K562 (cell line): ENCODE measurements around the gene EIF4E1B. TPM values are rescaled to one million over a fixed set of nuclear protein-coding genes. Genes with fewer than 3 reads are reported as not detected.

Experiments
- ATAC-seq: fragments of 200-7000 bp; cut with Tn5 transposase; 3 replicates; pipeline ENCODE4 v1.9.1; 2020; ENCODE audit warnings: moderate library complexity
- BruUV-seq: library from RNA; stranded (reverse); fragments of 400-500 nt; replicated peaks from 2 replicates; lab custom pipeline; 2021; lab: Mats Ljungman, UMichigan
- CTCF ChIA-PET: fragments of 300-600 bp; formaldehyde crosslinking; extraction: SDS; loops from one replicate; lab custom pipeline; 2021; ENCODE audit warnings: low intra/inter-chr PET ratio; lab: Yijun Ruan, JAX
- POLR2A ChIA-PET: fragments of 300-600, 350-650 bp; sonication (Branson Sonifier 250); formaldehyde crosslinking; extraction: SDS; loops from one replicate; lab custom pipeline; 2021; ENCODE audit warnings: antibody characterized with exemption, inconsistent platforms; lab: Yijun Ruan, JAX
- DNase-seq, 4 experiments: peaks; one replicate each; pipeline versions ENCODE4 v3.0.0 to v3.0.0-alpha.2; 2011 to 2018; ENCODE audit warnings: low spot score in 3 of 4, mixed read lengths in 3 of 4; ENCODE audit errors: extremely low read depth in 1 of 4
- FAIRE-seq: peaks from 2 replicates; lab custom pipeline; 2011; peaks lifted over from hg19 to GRCh38; lab: Jason Lieb, UNC
- H2AFZ ChIP-seq: 2 replicates; pipeline ENCODE4 v1.6.0; 2011; ENCODE audit warnings: low read depth, low read length, control low read depth, inconsistent platforms
- H3K27ac ChIP-seq: fragments of 200-600 bp; 3 replicates; pipeline ENCODE4 v1.8.0; 2011; ENCODE audit warnings: low read depth, mild to moderate bottlenecking, control low read depth, inconsistent platforms, low read length, moderate library complexity, mixed read lengths; ENCODE audit errors: extremely low read depth
- H3K27me3 ChIP-seq, 2 experiments: fragments of 300-600 bp in 1 of 2; 2 replicates in 1 of 2; 3 replicates in 1 of 2; pipeline versions ENCODE4 v1.6.0 to v1.8.0; 2011; ENCODE audit warnings: inconsistent platforms in 2 of 2, low read length in 2 of 2, mild to moderate bottlenecking in 1 of 2, mixed read lengths in 1 of 2, moderate library complexity in 1 of 2; ENCODE audit not compliant: control insufficient read depth in 2 of 2, insufficient read depth in 2 of 2
- H3K36me3 ChIP-seq: fragments of 300-600 bp; 3 replicates; pipeline ENCODE4 v1.8.0; 2011; ENCODE audit warnings: mild to moderate bottlenecking, low read length, inconsistent platforms; ENCODE audit not compliant: control insufficient read depth, insufficient read depth
- H3K4me1 ChIP-seq, 2 experiments: fragments of 200-600 bp in 1 of 2; replicated peaks in 1 of 2; 2 replicates in 1 of 2; 3 replicates in 1 of 2; pipeline versions ENCODE4 v1.5.1 to v1.8.0; 2011; ENCODE audit warnings: inconsistent platforms in 2 of 2, low read length in 2 of 2, mild to moderate bottlenecking in 1 of 2, mixed read lengths in 1 of 2, moderate library complexity in 1 of 2; ENCODE audit not compliant: control insufficient read depth in 2 of 2, insufficient read depth in 2 of 2
- H3K4me2 ChIP-seq: 2 replicates; pipeline ENCODE4 v1.6.1; 2011; ENCODE audit warnings: low read length, control low read depth, inconsistent platforms, mixed read lengths; ENCODE audit not compliant: insufficient read depth
- H3K4me3 ChIP-seq: fragments of 200-600 bp; sonication (generic), shearing (Covaris generic); 2 replicates; pipeline ENCODE4 v1.5.1; 2016; ENCODE audit warnings: control low read depth, inconsistent platforms
- H3K79me2 ChIP-seq: fragments of 200-600 bp; 3 replicates; pipeline ENCODE4 v1.8.0; 2011; ENCODE audit warnings: low read length, inconsistent platforms; ENCODE audit not compliant: control insufficient read depth, insufficient read depth
- H3K9ac ChIP-seq, 2 experiments: 2 replicates each; pipeline versions ENCODE4 v1.6.0 to v1.6.1; 2011; ENCODE audit warnings: low read depth in 2 of 2, low read length in 2 of 2, control low read depth in 1 of 2, inconsistent platforms in 1 of 2, mild to moderate bottlenecking in 1 of 2, mixed read lengths in 1 of 2; ENCODE audit not compliant: insufficient read depth in 1 of 2
- H3K9me1 ChIP-seq: one replicate; pipeline ENCODE4 v1.6.0; 2011; ENCODE audit warnings: inconsistent platforms, mild to moderate bottlenecking, low read length, moderate library complexity; ENCODE audit not compliant: control insufficient read depth, insufficient read depth
- H3K9me3 ChIP-seq: replicated peaks from 2 replicates; pipeline ENCODE4 v1.5.1; 2011; ENCODE audit warnings: low read depth, low read length, inconsistent platforms; ENCODE audit not compliant: control insufficient read depth, insufficient read depth
- H4K20me1 ChIP-seq: replicated peaks from 2 replicates; pipeline ENCODE4 v1.6.1; 2011; ENCODE audit warnings: low read length, inconsistent platforms, mixed read lengths; ENCODE audit not compliant: control insufficient read depth, insufficient read depth
- MAZ ChIP-seq, 2 experiments: fragments of 450-650 bp in 1 of 2; sonication (generic) in 1 of 2; formaldehyde crosslinking; IDR thresholded peaks in 1 of 2; conservative IDR thresholded peaks in 1 of 2; 2 replicates each; pipeline versions ENCODE4 v1.4.0 to v1.5.0; 2020; ENCODE audit warnings: mild to moderate bottlenecking in 1 of 2, missing genetic modification reagents in 1 of 2
- PHF8 ChIP-seq: fragments of 200-600 bp; sonication (generic); IDR thresholded peaks from 2 replicates; pipeline ENCODE4 v1.6.1; 2012; ENCODE audit warnings: mixed run types, mild to moderate bottlenecking, inconsistent platforms, low read length, moderate library complexity, borderline replicate concordance
- SNIP1 ChIP-seq: fragments of 450-650 bp; IDR thresholded peaks from 2 replicates; pipeline ENCODE4 v1.7.1; 2017; ENCODE audit warnings: low read depth, mild to moderate bottlenecking
- ZNF143 ChIP-seq: sonication (generic); formaldehyde crosslinking; IDR thresholded peaks from 2 replicates; pipeline ENCODE4 v1.9.0; 2022; ENCODE audit warnings: mild to moderate bottlenecking, missing genetic modification reagents
- WGBS: fragments of 100-300 bp; shearing (Covaris generic); methylation state at CpG from one replicate; pipeline ENCODE4 v1.1.6; 2016; ENCODE audit warnings: low coverage, mixed read lengths; ENCODE audit not compliant: insufficient coverage; ENCODE audit errors: missing lambda C conversion rate; 5-methylcytosine and 5-hydroxymethylcytosine counted together
- in situ Hi-C: fragments of 300-500 bp; cut with MboI; formaldehyde crosslinking; loops from 4 replicates; pipeline ENCODE4 v1.15.0; 2018; ENCODE audit warnings: inconsistent platforms, mixed read lengths
- intact Hi-C: fragments of 100-400 bp; cut with micrococcal nuclease; formaldehyde crosslinking; loops from 2 replicates; pipeline ENCODE4 v1.14.2; 2022
- polyA plus RNA-seq, 8 experiments: library from polyadenylated mRNA; depleted of rRNA in 4 of 8; stranded (reverse) in 5 of 8; unstranded in 3 of 8; fragments of >200 nt; fragmentation: Nextera tagmentation in 2 of 8; fragmentation: Illumina TruSeq in 1 of 8; extraction: Ambion mirVana in 2 of 8; extraction: Trizol in 1 of 8; gene quantifications; 2 replicates each; pipeline versions ENCODE4 v1.2.1 to v1.2.3, GENCODE V29; 2011 to 2014; ENCODE audit warnings: inconsistent platforms in 1 of 8, missing spikeins in 1 of 8
- total RNA-seq, 7 experiments: library from RNA; depleted of rRNA in 6 of 7; stranded (reverse); fragments of >200 nt in 6 of 7; fragmentation: Illumina TruSeq in 2 of 7; extraction: Trizol in 2 of 7; gene quantifications; 2 replicates each; pipeline versions ENCODE4 v1.2.1 to v1.2.3, GENCODE V29; 2011 to 2021; ENCODE audit warnings: low replicate concordance in 1 of 7
- TF ChIP-seq, protein P1 (sequence below), 3 experiments: fragments of 200-800 bp in 1 of 3; fragments of 250-450 bp in 1 of 3; fragments of 450-650 bp in 1 of 3; sonication (Bioruptor Pico) in 1 of 3; sonication (Bioruptor generic) in 1 of 3; formaldehyde crosslinking in 1 of 3; IDR thresholded peaks; 2 replicates each; pipeline versions ENCODE4 v1.6.1 to v1.8.0; 2016 to 2022; ENCODE audit warnings: mild to moderate bottlenecking in 2 of 3, missing genetic modification characterization in 2 of 3, missing compliant biosample characterization in 1 of 3, moderate library complexity in 1 of 3

Gene EIF4E1B
- total and polyA plus RNA-seq, 9 of the 15 experiments (the other 6 are each of a cell fraction or from before 2014, with no cell fraction given) = not detected

DNA sequence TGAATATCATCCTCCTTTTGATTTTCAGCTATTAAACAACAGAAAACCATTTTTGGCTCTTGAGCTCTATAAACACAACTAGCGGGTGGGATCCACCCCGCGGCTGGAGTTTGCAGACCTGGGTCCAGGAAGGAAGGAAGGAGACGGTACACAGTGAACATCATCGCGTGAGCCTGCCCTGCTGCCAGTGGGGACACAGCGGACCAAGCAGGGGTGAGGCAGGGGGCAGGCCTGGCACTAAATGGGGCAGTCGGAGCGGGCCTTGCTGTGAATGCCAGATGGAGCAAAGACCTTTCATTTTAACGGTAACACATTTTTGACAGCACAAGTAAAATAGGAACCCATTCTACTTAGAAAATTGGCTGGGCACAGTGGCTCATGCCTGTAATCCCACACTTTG is 31.2 kb downstream of the EIF4E1B start (continued):
- TF ChIP-seq, protein P1, sequence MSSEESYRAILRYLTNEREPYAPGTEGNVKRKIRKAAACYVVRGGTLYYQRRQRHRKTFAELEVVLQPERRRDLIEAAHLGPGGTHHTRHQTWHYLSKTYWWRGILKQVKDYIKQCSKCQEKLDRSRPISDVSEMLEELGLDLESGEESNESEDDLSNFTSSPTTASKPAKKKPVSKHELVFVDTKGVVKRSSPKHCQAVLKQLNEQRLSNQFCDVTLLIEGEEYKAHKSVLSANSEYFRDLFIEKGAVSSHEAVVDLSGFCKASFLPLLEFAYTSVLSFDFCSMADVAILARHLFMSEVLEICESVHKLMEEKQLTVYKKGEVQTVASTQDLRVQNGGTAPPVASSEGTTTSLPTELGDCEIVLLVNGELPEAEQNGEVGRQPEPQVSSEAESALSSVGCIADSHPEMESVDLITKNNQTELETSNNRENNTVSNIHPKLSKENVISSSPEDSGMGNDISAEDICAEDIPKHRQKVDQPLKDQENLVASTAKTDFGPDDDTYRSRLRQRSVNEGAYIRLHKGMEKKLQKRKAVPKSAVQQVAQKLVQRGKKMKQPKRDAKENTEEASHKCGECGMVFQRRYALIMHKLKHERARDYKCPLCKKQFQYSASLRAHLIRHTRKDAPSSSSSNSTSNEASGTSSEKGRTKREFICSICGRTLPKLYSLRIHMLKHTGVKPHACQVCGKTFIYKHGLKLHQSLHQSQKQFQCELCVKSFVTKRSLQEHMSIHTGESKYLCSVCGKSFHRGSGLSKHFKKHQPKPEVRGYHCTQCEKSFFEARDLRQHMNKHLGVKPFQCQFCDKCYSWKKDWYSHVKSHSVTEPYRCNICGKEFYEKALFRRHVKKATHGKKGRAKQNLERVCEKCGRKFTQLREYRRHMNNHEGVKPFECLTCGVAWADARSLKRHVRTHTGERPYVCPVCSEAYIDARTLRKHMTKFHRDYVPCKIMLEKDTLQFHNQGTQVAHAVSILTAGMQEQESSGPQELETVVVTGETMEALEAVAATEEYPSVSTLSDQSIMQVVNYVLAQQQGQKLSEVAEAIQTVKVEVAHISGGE (CRISPR knock-in tag; IDR thresholded peaks at IDR 0.05) = no peak
- TF ChIP-seq MAZ (CRISPR knock-in tag; conservative IDR thresholded peaks at IDR 0.05 in 1 of 2, IDR thresholded peaks at IDR 0.05 in 1 of 2) = no peak
- no peak for TF ChIP-seq ZNF143 (CRISPR knock-in tag)

DNA sequence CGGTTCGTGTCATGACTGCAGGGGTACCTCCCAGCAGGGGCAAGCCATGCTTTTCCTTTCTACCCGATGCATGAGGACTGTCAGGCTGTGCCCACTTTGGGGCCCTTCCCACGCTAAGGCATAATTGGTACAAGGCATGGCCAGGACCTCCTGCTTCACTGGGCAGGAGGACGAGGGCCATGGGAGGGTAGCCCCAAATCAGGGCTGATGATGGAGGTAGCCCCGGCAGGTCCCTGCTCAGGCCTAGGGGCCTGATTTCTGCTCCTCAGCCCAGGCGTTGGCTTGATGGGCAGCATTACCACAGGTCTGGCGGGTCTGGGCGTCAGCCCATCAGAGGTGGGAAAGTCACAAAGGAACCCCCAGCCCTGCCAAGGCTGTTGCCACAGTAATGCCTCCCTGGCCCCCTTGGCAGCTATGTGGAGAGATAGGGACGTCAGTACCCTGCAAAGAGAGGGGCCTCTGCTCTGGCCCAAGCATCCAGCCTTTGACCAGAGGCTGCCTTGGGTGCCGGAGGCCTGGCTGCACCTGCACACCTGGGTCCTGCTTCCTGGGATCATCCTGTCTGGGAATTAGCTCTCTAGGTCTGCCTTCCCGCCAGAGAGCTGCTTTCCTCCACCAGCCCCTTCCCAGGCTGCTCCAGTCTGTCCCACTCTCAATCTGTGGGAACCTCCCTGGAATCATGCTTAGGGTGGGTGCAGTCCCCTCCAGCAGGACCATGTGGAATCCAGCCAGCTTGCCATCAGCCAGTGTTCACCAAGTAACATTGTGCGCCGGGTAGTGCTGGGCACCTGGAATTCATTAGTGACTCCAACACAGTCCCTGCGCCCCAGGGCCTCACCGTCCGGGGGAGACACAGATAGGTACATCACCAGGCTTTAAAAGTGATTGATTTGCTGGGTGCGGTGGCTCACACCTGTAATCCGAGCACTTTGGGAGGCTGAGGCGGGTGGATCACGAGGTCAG is 32.2 kb downstream of the EIF4E1B start:
- WGBS = 7% methylated on average over 20 of the region's 21 CpGs
- no peak for DNase-seq
- no peak overlapping the region for H3K9ac ChIP-seq
- no peak for TF ChIP-seq PHF8
- no peak for TF ChIP-seq SNIP1
- TF ChIP-seq, all 486 proteins: peak for 0
- in situ Hi-C loops (loop anchor here (5.0 to 10.0 kb wide), 2 partner anchors 292 to 450 kb away; no protein-coding TSS in a partner anchor), intact Hi-C loops (loop anchor here (10.0 kb wide), 1 partner anchor 142 kb away; no protein-coding TSS in a partner anchor)
- POLR2A ChIA-PET = interaction anchor here (1.4 kb wide), 1 partner anchor 14 kb away, joined by 4 read pairs; no protein-coding TSS in a partner anchor
- ATAC-seq (no peak), FAIRE-seq (no peak)
- H3K27ac ChIP-seq = no peak overlapping the region
- H3K27me3 ChIP-seq = peaks cover 20 to 53% of the 10 kb centered on the region in 2 experiments
- BruUV-seq = no TSS peak
- H3K4me1 ChIP-seq = peaks cover 0 to 16% of the 10 kb centered on the region in 2 experiments; a peak in 2 of 5 replicates
- peaks cover 13% of the 10 kb centered on the region; the same call in 1 of the 2 replicates for H4K20me1 ChIP-seq
- H2AFZ ChIP-seq = no peak overlapping the region
- H3K4me2 ChIP-seq = no peak overlapping the region
- no peaks in the 10 kb centered on the region for H3K79me2 ChIP-seq
- no peak overlapping the region for H3K4me3 ChIP-seq
- no peaks in the 10 kb centered on the region for H3K9me1 ChIP-seq
- H3K36me3 ChIP-seq = no peaks in the 10 kb centered on the region; the same call in 2 of the 3 replicates
- H3K9me3 ChIP-seq = no peaks in the 10 kb centered on the region
- CTCF ChIA-PET = no interaction called here
